ENCODE results near the gene ERICH4. TPM values are rescaled to one million over a fixed set of nuclear protein-coding genes. Genes with fewer than 3 reads are reported as not detected.

Gene ERICH4
- total RNA-seq, 2 donors from 2014 or later, result not detected

GRCh38 chr19:41398598-41398997 lies 44.4 kb upstream of the ERICH4 start:
- H3K4me1 ChIP-seq (replicated peaks), result peaks cover 5% of the 10 kb centered on the region

GRCh38 chr19:41399091-41399490 lies 43.9 kb upstream of the ERICH4 start:
- TF ChIP-seq POLR2A (IDR thresholded peaks at IDR 0.05) (no peak), POLR2AphosphoS5 (IDR thresholded peaks at IDR 0.05) (no peak)
- TF ChIP-seq, protein P1, sequence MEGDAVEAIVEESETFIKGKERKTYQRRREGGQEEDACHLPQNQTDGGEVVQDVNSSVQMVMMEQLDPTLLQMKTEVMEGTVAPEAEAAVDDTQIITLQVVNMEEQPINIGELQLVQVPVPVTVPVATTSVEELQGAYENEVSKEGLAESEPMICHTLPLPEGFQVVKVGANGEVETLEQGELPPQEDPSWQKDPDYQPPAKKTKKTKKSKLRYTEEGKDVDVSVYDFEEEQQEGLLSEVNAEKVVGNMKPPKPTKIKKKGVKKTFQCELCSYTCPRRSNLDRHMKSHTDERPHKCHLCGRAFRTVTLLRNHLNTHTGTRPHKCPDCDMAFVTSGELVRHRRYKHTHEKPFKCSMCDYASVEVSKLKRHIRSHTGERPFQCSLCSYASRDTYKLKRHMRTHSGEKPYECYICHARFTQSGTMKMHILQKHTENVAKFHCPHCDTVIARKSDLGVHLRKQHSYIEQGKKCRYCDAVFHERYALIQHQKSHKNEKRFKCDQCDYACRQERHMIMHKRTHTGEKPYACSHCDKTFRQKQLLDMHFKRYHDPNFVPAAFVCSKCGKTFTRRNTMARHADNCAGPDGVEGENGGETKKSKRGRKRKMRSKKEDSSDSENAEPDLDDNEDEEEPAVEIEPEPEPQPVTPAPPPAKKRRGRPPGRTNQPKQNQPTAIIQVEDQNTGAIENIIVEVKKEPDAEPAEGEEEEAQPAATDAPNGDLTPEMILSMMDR (IDR thresholded peaks at IDR 0.05), result no peak
- Histone ChIP-seq H3K27me3 (replicated peaks; ENCODE audit: insufficient read depth) (no peaks in the 10 kb centered on the region), H3K4me1 (replicated peaks) (peaks cover 5% of the 10 kb centered on the region), H3K9me3 (no peaks in the 10 kb centered on the region), H3K4me3 (peak overlapping the region; percentile 74 to 96), H3K36me3 (no peaks in the 10 kb centered on the region), H3K27ac (no peak overlapping the region)
- WGBS, result 76% methylated on average over 3 of the region's 3 CpGs
- DNase-seq (ENCODE audit: low spot score), result no peak
- intact Hi-C loops (cut with DNase I), result no loop called here

More at GRCh38 chr19:41398598-41398997, 44.4 kb upstream of the ERICH4 start:
- WGBS, result 29% methylated on average over 3 of the region's 3 CpGs
- intact Hi-C loops (cut with DNase I), result no loop called here
- H3K27ac ChIP-seq, result peak overlapping the region; percentile 89 to 91
- TF ChIP-seq, protein P1 (IDR thresholded peaks at IDR 0.05), result no peak
- no peak for TF ChIP-seq POLR2A (IDR thresholded peaks at IDR 0.05)
- TF ChIP-seq POLR2AphosphoS5 (IDR thresholded peaks at IDR 0.05), result no peak
- peak overlapping the region; percentile 74 to 96 for H3K4me3 ChIP-seq
- no peaks in the 10 kb centered on the region for H3K27me3 ChIP-seq (replicated peaks; ENCODE audit: insufficient read depth)
- no peak for DNase-seq (ENCODE audit: low spot score)
- H3K9me3 ChIP-seq, result no peaks in the 10 kb centered on the region
- H3K36me3 ChIP-seq, result no peaks in the 10 kb centered on the region

- intact Hi-C loops (cut with DNase I), result no loop called here
- H3K4me3 ChIP-seq, result no peak overlapping the region
- H3K27me3 ChIP-seq (replicated peaks; ENCODE audit: insufficient read depth), result no peaks in the 10 kb centered on the region
- H3K36me3 ChIP-seq, result no peaks in the 10 kb centered on the region
- TF ChIP-seq POLR2A (IDR thresholded peaks at IDR 0.05) (no peak), POLR2AphosphoS5 (IDR thresholded peaks at IDR 0.05) (no peak)
- TF ChIP-seq, protein P1 (IDR thresholded peaks at IDR 0.05), result no peak
- H3K27ac ChIP-seq, result no peak overlapping the region
- DNase-seq (ENCODE audit: low spot score), result no peak
- WGBS, result 92% methylated on average over 2 of the region's 2 CpGs
- H3K9me3 ChIP-seq, result no peaks in the 10 kb centered on the region
- H3K4me1 ChIP-seq (replicated peaks), result peaks cover 5% of the 10 kb centered on the region
Measured at GRCh38 chr19:41399525-41399924, 43.4 kb upstream of the ERICH4 start.

GRCh38 chr19:41401483-41401882 lies 41.5 kb upstream of the ERICH4 start:
- WGBS, result 74% methylated on average over 4 of the region's 4 CpGs
- H3K4me1 ChIP-seq (replicated peaks), result peaks cover 3% of the 10 kb centered on the region
- intact Hi-C loops (cut with DNase I), result no loop called here
- TF ChIP-seq POLR2AphosphoS5 (IDR thresholded peaks at IDR 0.05) (no peak), POLR2A (IDR thresholded peaks at IDR 0.05) (no peak)
- TF ChIP-seq, protein P1 (IDR thresholded peaks at IDR 0.05), result no peak
- no peak overlapping the region for H3K27ac ChIP-seq
- H3K36me3 ChIP-seq, result no peaks in the 10 kb centered on the region
- DNase-seq (ENCODE audit: low spot score), result no peak
- H3K4me3 ChIP-seq, result no peak overlapping the region
- no peaks in the 10 kb centered on the region for H3K27me3 ChIP-seq (replicated peaks; ENCODE audit: insufficient read depth)
- H3K9me3 ChIP-seq, result no peaks in the 10 kb centered on the region

GRCh38 chr19:41402010-41402409 lies 40.9 kb upstream of the ERICH4 start:
- Histone ChIP-seq H3K36me3 (no peaks in the 10 kb centered on the region), H3K9me3 (no peaks in the 10 kb centered on the region), H3K27me3 (replicated peaks; ENCODE audit: insufficient read depth) (no peaks in the 10 kb centered on the region), H3K4me3 (no peak overlapping the region), H3K4me1 (replicated peaks) (no peaks in the 10 kb centered on the region), H3K27ac (no peak overlapping the region)
- TF ChIP-seq, protein P1 (IDR thresholded peaks at IDR 0.05), result no peak
- no peak for TF ChIP-seq POLR2A (IDR thresholded peaks at IDR 0.05)
- no peak for TF ChIP-seq POLR2AphosphoS5 (IDR thresholded peaks at IDR 0.05)
- WGBS, result 85% methylated on average over 3 of the region's 3 CpGs
- DNase-seq (ENCODE audit: low spot score), result no peak
- intact Hi-C loops (cut with DNase I), result no loop called here
